GM18868 (cell line): ENCODE data around the gene ARSG.
"Not testable (repeated sequence)": the region's sequence is repeated elsewhere in the genome, so short reads cannot be mapped to it uniquely, and the experiment has no call there.

Source experiments
- ATAC-seq: cut with Tn5 transposase; IDR thresholded peaks from one replicate; pipeline ENCODE4 v1.9.1; 2021; ENCODE audit warnings: mild to moderate bottlenecking, moderate library complexity; ENCODE audit not compliant: unreplicated experiment

The ARSG gene

DNA sequence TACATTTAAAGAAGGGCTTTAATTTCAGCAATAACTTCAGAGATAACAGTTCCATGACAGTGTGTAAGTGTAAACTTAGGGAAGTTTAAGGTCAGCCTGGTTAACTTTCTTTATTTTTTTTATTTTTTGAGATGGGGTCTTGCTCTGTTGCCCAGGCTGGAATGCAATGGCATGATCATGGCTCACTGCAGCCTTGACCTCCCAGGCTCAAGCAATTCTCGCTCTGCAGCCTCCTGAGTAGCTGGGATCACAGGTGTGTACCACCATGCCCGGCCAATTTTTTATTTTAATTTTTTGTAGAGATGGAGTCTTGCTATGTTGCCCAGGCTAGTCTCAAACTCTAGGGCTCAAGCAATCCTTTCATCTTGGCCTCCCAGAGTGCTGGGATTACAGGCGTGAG lies 15.0 kb upstream of the ARSG start:
- not testable (repeated sequence) for ATAC-seq

DNA sequence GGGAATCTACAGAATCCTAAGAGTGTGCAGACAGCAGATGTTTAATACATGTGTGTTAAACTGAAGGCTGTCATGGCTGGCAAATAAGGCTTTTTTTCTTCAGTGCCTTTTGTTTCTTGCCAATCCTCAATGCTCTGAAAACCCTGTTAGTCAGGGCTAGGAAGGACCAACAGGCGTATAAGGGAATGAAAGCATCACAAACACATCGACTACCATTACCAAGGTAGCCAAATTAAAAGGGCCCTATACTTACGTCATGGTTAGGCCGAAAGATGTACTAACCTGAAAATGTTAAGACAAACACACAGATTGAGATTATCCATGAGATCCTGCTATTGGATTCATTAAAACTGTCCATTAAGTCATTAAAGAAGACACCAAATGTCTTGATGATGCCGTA lies 13.5 kb upstream of the ARSG start:
- no peak for ATAC-seq

DNA sequence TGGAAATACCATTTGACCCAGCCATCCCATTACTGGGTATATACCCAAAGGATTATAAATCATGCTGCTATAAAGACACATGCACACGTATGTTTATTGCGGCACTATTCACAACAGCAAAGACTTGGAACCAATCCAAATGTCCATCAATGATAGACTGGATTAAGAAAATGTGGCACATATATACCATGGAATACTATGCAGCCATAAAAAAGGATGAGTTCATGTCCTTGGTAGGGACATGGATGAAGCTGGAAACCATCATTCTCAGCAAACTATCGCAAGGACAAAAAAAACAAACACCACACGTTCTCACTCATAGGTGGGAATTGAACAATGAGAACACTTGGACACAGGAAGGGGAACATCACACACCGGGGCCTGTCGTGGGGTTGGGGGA lies 9.3 kb upstream of the ARSG start:
- ATAC-seq, result not testable (repeated sequence)

DNA sequence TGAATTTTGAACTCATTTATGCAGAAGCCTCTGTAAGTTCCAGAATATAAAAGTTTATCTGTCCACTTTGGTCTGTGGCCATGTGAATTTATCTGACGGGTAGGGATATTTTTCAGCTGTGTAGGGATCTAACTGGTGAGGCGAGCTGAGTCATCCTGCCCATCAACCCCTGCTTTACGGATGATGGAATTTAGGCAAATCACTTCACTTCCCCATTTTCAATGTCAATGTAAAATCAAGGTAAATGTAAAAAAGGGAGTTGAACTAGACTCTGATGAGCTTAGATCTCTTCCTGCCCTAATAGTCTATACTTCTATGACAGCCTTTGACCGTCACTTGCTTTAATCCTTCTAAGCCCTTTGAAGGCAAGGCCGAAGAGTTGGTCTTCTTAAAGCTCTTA lies 2.9 kb upstream of the ARSG start:
- peak; percentile 22 for ATAC-seq

DNA sequence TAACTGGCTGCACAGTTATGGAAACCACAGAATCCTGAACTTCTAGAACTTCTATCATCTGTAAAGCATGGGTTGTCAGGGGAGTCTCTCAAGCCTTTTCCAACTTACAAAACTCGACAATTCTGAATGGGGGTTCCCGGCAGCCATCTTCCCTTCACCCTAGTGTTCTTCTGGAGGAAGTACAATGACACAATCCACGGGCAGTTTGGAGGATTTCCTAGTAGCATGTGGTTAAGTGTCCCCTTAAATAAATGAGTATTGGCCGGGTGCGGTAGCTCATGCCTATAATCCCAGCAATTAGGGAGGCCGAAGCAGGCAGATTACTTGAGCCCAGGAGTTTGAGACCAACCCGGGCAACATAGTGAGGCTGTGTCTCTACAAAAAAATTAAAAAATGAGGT lies 2.5 kb upstream of the ARSG start:
- ATAC-seq, result no peak

- ATAC-seq, result no peak
These were observed 1.8 kb upstream of the ARSG start for GRCh38 chr17:68289473-68289872.

- ATAC-seq, result no peak
These were observed 1.4 kb upstream of the ARSG start for GRCh38 chr17:68289936-68290267.

DNA sequence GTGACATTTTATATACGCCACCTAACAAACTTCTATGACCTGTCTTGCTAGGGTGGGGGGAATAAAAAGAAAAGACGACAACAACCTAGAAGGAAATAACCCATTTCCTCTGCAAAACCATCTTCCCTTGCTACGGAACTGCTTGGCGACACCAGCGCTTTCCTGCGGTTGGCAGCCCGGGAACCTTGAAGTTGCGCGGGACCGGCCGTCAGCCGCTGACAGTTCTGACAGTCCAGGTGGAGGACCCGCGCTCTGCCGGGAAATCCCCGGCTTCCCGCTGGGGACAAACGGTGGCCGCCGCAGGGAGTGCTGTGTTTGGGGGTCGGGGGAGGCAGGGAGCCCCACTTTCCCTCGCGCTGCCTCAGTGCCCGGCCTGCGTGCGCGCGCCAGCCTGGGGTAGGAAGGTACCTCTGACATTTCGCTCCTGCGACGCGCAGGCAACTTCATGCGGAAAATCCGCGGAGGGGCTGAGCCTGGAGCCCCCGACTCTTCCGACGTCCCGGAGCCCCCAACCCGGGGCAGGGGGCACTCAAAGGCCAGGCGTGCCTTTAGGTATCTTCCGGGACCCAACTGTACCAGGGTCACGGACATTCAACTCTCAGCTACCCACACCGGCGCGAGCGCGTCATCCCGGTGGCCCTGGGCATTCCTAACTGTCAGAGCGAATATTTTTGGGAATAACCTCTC lies 884 bp upstream of the ARSG start:
- no peak for ATAC-seq

GRCh38 chr17:68291836-68292688 lies 767 bp downstream of the ARSG start:
- peak; percentile 56 for ATAC-seq

DNA sequence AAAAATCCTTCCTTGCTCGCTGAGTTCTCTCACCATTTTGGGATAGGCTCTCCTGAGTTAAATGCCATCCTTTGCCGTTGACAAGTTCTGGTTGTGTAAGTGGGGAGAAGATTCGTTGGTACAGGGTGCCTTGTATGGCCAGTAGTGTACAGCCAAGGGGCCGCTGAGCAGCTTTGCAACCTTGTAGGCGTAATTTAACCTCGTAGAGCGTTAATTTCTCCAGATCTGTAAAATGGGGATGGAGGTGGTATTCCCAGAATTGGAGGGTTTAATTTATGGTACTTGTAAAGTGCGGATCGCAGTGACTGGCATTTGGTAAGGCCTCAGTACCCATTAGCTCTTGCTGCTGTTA lies 1.4 kb downstream of the ARSG start:
- no peak for ATAC-seq

DNA sequence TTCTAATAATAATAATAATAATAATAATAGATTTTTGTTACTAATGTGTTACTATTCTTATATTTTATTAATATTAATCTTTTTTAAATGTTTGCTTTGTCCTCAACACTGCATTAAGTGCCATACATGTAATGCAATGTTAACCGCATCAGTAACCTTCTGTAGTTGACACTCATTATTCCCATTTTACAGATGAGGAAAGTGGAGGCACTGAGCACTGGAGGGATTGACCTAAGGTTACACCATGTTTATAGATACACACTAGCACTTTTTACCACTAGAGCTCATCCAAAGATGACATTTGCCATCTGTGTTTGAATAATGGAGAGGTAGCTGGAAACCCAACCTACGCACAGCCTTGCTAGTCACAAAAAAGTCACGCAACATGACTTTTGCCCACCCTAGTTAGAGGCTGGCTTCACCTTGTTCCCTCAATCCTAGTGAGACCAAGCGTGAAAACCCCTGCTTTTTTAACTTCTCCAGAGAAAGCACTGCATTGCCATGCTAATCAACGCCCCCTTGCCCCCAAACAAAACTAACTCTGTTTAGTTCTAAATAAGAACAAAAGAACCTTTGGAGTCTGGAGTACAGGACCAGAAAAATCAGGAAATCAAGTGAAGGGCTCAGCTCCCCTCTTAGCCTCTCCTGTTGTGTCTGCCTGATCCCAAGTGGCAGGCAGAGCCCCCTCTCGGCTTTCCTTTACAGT lies 2.3 kb downstream of the ARSG start:
- no peak for ATAC-seq

DNA sequence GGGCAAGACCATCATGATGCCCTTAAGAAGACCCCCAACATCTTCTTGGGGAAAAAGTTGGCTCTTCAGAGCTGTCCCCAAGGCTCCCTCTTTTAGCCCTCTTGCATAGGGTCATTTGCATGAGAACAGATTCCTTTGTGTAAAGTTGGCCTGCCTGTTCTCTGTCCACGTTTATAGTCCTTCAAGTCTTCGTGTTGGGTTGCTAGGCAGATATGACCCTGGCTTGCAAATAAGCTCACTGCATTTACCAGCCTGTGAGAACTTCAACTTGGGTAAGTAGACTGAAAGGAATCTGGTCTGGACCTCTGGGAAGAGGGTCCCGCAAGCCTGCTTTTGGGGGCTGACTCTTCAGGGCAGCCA lies 2.9 kb downstream of the ARSG start:
- ATAC-seq, result no peak

GRCh38 chr17:68294617-68295016 lies 3.3 kb downstream of the ARSG start:
- ATAC-seq, result no peak

- ATAC-seq, result no peak
These were observed 3.8 kb downstream of the ARSG start for GRCh38 chr17:68295086-68295485.

DNA sequence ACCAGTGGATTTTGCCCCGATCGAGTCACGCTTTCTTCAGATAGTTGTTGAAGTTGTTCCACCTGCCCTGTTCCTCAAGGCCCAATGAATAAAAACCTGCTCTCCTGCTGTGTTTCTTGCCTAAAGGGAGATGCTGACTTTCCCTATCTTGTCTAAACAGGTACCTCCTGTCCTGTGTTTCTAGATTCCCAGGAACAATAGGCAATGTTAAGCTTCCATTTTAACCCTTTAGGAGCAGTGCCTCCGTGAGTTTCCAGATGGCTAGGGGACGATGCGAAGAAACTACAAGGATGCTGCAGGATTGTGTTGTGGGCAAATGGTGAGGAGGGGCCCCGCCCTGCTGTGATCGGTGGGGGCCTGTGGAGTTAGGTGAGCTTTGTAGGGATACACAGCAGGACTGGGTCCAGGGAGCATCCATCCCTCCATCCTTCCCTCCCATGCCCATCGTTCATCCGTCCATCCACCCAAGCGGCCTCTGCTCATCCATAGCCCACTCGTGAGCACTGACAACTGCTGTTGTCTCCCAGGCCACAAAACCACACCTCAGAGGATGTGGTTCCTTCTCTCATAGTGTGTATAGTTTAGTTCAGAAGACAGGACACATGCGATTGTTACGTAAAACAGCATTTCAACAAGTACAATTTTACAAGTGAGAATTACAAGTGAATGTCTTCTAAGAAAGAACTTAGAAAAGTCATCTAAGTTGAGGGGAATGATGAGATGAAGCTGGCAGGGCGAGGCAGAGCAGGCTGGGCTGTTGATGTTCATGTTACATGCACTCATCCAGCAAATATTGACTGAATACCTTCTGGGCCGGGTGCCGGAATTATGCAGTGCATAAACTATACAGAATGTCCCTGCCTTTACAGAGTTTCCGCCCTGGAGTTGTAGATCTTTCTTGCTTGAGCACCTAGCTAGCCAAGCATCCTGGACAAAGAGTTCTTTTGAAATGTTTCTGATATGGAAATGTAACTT lies 5.2 kb downstream of the ARSG start:
- ATAC-seq, result no peak

DNA sequence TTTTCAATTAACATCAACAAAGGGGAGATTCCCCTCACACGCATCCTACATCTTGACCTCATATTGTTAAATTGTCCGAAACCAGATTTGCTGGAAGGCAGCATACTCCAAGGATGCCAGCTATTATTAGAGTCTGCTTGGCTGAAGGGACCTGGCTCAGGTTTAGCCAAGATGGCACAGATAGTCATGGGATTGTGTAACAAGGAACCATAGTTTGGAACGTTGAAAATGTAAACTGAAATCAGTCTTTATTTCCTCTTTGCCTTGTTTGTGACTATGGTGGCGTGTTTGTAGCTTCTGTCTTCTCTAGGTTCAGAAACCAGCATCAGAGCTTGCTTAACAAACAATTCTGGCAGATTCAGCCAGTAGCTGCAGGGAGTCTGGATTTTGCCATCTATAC lies 5.9 kb downstream of the ARSG start:
- ATAC-seq, result no peak

DNA sequence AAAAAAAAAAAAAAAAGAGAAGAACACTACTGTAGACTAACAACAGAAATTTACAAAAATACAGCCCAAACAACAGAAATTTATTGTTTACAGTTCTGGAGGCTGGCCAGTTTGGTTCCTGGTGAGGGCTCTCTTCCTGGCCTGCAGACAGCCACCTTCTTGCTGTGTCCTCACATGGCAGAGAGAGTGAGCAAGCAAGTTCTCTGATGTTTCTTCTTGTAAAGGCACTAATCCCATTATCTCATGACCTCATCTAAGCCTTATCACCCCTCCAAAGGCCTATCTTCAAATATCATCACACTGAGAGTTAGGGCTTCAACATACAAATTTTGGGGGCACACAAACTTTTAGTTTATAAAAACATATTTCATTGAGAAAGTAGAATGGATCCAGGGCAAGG lies 7.3 kb downstream of the ARSG start:
- no peak for ATAC-seq

- no peak for ATAC-seq
These were observed 8.5 kb downstream of the ARSG start for GRCh38 chr17:68299817-68300216.

DNA sequence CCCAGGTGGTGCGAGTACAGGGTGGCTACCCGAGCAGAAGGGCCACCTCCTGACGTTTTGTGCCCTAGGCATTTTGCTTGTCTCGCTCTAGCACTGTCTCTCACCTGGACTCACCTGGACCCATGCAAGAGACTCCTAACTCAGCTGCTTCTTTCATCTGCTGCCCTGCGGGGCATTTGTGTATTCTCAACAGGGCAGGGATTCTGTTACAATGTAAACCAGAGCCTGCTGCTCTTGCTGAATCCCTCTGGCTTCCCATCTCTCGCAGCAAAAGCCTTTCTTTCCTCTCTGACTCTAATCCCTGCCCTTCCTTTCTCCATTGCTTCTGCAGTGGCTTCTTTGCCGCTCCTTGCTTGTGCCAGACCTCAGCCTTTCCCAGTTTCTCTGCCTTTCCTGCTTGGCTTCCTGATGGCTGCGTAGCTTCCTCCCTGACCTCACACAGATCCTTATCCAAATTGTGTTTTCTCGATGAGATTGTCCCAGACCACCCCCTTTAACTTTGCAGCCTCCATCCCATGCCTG lies 10.2 kb downstream of the ARSG start:
- ATAC-seq, result no peak

- ATAC-seq, result no peak
These were observed 10.8 kb downstream of the ARSG start for GRCh38 chr17:68302066-68302564.

DNA sequence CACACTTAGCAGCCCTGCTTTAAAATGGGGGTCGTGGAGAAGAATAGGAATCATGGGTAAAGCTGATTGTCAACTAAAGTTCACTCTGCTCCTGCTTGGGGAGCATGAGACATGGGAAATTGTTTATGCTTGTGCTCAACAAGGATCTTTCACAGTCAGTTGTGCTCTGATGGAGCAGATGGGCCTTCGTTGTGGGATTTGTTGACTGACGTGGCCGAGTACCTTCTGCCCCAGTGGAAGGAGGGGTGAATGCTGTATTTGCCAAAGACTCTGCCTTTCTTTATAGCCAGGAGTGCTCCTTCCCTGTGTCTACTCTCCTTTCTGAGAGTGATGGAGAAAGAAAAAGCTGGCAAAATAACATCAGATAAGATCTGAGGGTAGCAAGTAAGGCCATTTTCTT lies 11.4 kb downstream of the ARSG start:
- ATAC-seq, result no peak
